RWPE1 (cell line): ENCODE measurements around the gene BRAF.

Experiments
- CTCF ChIA-PET: fragments of 350-600 bp; sonication (Branson Sonifier 250); formaldehyde crosslinking; extraction: SDS; loops from one replicate; lab custom pipeline; 2021; lab: Yijun Ruan, JAX
- POLR2A ChIA-PET: fragments of 400-600 bp; formaldehyde crosslinking; extraction: SDS; loops from one replicate; lab custom pipeline; 2020; ENCODE audit warnings: antibody characterized with exemption; ENCODE audit not compliant: low non-redundant PET; lab: Yijun Ruan, JAX
- DNase-seq: peaks from one replicate; pipeline ENCODE4 v3.0.0; 2012; ENCODE audit warnings: low spot score
- H3K27ac ChIP-seq: fragments of 450-650 bp; 2 replicates; pipeline ENCODE4 v1.5.1; 2017
- TF ChIP-seq, protein P1 (sequence below): fragments of 450-650 bp; conservative IDR thresholded peaks from 2 replicates; pipeline ENCODE4 v1.5.1; 2017; ENCODE audit warnings: low read depth, mild to moderate bottlenecking

BRAF gene

DNA sequence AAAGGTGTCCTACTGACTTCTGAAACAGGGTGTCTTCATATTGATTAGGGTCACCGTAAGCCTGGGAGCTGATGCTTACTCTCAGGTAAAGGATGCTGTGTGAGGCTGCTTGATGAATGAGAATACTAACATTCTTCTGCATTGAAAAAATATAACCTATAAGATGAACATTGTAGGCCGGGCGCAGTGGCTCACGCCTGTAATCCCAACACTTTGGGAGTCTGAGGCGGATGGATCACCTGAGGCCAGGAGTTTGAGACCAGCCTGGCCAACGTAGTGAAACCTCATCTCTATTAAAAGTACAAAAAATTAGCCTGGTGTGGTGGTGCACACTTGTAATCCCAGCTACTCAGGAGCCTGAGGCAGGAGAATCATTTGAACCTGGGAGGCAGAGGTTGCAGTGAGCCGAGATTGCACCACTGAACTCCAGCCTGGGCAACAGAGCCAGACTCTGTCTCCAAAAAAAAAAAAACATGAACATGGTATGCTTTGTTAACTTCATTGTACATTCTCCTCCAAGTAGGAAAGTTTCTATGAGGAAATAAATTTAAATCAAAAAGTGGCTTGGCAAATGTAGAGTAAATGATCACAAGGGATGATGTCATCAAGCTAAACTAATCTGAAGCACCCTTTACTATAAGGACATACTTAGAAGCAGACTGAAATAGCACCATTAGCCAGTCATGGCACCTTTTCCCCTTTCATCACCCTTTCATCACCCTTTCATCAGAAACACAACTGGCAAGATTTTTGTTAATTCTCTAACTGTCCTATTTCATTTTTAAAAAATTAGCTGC is 1.5 kb upstream of the BRAF start:
- POLR2A ChIA-PET, result no interaction called here
- CTCF ChIA-PET, result interaction anchor here (0.7 kb wide), 1 partner anchor 66 kb away, joined by 3 read pairs; no protein-coding TSS in a partner anchor
- DNase-seq, result no peak
- H3K27ac ChIP-seq, result no peak overlapping the region
- TF ChIP-seq, protein P1, sequence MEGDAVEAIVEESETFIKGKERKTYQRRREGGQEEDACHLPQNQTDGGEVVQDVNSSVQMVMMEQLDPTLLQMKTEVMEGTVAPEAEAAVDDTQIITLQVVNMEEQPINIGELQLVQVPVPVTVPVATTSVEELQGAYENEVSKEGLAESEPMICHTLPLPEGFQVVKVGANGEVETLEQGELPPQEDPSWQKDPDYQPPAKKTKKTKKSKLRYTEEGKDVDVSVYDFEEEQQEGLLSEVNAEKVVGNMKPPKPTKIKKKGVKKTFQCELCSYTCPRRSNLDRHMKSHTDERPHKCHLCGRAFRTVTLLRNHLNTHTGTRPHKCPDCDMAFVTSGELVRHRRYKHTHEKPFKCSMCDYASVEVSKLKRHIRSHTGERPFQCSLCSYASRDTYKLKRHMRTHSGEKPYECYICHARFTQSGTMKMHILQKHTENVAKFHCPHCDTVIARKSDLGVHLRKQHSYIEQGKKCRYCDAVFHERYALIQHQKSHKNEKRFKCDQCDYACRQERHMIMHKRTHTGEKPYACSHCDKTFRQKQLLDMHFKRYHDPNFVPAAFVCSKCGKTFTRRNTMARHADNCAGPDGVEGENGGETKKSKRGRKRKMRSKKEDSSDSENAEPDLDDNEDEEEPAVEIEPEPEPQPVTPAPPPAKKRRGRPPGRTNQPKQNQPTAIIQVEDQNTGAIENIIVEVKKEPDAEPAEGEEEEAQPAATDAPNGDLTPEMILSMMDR, result no peak

DNA sequence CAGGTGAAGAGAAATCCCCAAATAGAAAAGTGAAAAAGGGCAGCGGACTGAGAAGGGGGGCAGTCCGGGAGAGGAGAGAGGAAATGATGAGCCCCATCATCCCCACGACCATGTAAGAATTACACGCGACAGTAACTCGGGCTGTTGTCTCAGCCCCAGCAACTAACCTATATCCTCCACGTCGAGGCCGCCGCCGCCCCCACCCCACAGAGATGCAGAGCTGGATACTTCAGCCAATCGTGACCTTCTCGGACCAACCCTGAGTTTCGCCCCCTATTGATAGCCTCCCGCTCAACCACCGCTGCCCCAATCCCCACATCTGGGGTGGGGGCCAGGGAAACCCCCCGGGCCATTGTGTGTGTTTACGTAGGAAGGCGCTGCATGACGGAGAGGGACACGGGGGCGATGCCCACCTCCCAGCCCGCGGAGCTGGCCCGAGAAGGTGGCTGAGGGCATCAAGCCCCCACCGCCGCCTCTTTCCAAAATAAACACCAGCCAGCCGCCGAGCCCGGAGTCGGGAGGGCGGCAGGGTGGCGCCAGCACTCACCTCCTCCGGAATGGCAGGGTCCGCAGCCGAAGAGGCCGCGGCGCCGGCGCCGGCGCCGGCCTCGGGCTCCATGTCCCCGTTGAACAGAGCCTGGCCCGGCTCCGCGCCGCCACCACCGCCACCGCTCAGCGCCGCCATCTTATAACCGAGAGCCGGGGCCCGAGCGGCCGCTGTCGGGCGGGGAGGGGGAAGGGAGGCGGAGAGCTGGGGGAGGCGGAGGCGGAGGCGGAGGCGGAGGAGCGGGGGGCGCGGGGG is 509 bp downstream of the BRAF start:
- peak overlapping the region; percentile 86 for H3K27ac ChIP-seq
- POLR2A ChIA-PET, result no interaction called here
- TF ChIP-seq, protein P1, result peak; percentile 74
- DNase-seq, result peak; percentile 36
- CTCF ChIA-PET, result interaction anchor here (0.8 to 1.6 kb wide), 2 partner anchors 112 to 114 kb away, joined by 3 to 4 read pairs; no protein-coding TSS in a partner anchor

DNA sequence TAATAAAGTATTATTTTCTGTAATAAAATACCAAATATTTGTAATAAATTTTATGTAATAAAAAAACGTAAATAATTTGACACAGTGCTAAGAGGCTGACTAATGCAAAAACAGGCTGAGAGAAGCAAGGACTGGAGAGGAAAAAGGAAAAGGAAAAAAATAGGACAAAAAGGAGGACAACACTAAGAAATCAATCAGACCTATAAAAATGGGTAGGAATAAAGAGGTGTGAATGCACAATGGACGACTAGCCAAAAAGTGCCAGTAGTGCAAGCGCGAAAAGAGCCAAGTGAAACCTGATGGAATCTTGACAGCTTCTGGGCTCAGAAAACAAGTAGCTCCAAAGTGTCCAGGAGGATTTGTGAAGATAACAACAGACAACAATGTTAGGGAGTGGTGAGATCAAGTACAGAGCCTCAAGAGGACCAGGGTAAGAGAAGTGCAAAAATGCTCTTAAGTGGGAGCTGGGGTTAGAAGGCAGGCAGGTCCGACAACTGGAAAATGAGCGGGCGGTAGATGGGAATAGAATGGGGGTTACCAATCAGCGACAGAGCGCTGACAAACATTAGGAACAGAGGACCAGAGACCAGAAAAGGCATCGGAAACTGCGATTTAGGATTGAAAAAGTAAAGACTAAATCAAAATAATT is 1.2 kb downstream of the BRAF start:
- CTCF ChIA-PET, result interaction anchor here (0.6 kb wide), 1 partner anchor 645 kb away, joined by 4 read pairs; no protein-coding TSS in a partner anchor
- peak overlapping the region; percentile 86 for H3K27ac ChIP-seq
- POLR2A ChIA-PET, result no interaction called here
- no peak for DNase-seq
- TF ChIP-seq, protein P1, result no peak

DNA sequence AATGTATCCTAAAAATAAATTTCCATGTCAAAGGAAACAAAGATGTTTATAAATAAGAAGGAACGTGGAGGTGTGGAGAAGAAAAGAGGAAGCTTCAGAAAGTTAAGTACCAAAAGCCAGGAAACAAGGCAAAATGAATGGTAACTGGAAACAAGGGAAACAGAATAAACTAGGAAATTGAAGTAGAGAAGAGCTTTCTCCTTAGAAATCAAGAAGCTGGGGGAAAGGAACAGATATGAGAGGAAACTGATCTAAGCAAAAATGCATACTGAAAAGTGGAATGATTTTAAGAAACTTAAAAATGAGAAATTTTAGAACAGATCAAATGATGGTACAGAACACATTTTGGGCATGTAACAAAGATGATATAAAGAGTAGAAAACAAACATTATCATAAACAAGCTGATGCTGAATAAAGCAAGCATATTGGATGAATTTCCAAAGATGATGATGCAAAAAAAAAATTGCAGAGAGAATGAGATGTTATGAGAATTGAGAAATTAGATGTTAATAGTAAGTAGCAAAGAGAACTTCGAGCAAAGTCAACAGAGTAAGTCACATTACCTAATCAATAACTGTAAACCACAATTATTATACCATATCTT is 1.9 kb downstream of the BRAF start:
- ChIA-PET CTCF (interaction anchor here (0.6 kb wide), 1 partner anchor 645 kb away, joined by 4 read pairs; no protein-coding TSS in a partner anchor), POLR2A (no interaction called here)
- DNase-seq, result no peak
- TF ChIP-seq, protein P1, result no peak
- H3K27ac ChIP-seq, result no peak overlapping the region

DNA sequence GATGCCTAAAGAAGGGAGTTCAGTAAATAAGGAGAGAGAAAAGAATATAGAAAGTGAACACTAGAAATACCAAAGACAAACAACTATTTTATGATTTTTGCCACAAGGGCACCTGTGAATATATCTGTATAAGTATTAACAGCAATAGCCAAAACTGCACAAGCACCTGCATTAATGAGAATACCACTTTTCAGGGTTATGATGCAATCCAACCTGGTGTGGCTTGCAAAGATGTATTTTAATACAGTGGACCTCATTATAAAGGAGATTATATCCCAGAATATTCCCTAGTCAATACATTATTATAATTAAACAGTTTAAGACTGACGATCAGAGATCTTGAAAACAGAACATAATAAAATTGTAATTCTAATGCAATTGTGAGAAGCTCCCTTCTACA is 4.0 kb downstream of the BRAF start:
- TF ChIP-seq, protein P1, result no peak
- ChIA-PET POLR2A (no interaction called here), CTCF (no interaction called here)
- no peak for DNase-seq
- H3K27ac ChIP-seq, result no peak overlapping the region
